OCI-LY7 (cell line): Measurements from ENCODE around the gene MPC1. TPM values are rescaled to one million over a fixed set of nuclear protein-coding genes. Genes with fewer than 3 reads are reported as not detected.

ENCODE experiments used
- BruUV-seq: library from RNA; stranded (reverse); fragments of 400-500 nt; replicated peaks from 2 replicates; lab custom pipeline; 2021; lab: Mats Ljungman, UMichigan
- CTCF ChIA-PET: fragments of 300-600 bp; sonication (Branson Sonifier 250); formaldehyde crosslinking; loops from one replicate; lab custom pipeline; 2022; ENCODE audit warnings: antibody characterized with exemption; ENCODE audit not compliant: unreplicated experiment; lab: Charles Lee
- POLR2A ChIA-PET: fragments of 300-600 bp; sonication (Branson Sonifier 250); formaldehyde crosslinking; loops from one replicate; lab custom pipeline; 2022; ENCODE audit warnings: antibody characterized with exemption; lab: Charles Lee
- DNase-seq: peaks from one replicate; pipeline ENCODE4 v3.0.0-alpha.2; 2015; ENCODE audit warnings: low spot score
- H2AFZ ChIP-seq: fragments of 200-600 bp; sonication (generic), shearing (Covaris generic); 2 replicates; pipeline ENCODE4 v1.6.1; 2014; ENCODE audit warnings: mild to moderate bottlenecking, antibody characterized with exemption, low read length, moderate library complexity
- H3K27ac ChIP-seq: fragments of 200-600 bp; sonication (generic); 2 replicates; pipeline ENCODE4 v1.5.1; 2014; ENCODE audit warnings: mixed run types, low read depth, mild to moderate bottlenecking, moderate library complexity, low read length, inconsistent platforms; ENCODE audit not compliant: poor library complexity, severe bottlenecking
- H3K36me3 ChIP-seq: fragments of 200-600 bp; sonication (generic); 2 replicates; pipeline ENCODE4 v1.6.1; 2014; ENCODE audit warnings: mild to moderate bottlenecking, antibody characterized with exemption, low read length, moderate library complexity, mixed read lengths; ENCODE audit not compliant: insufficient read depth
- H3K4me1 ChIP-seq: fragments of 200-600 bp; sonication (generic); 2 replicates; pipeline ENCODE4 v1.5.1; 2014; ENCODE audit warnings: mild to moderate bottlenecking, low read length; ENCODE audit not compliant: insufficient read depth, poor library complexity, severe bottlenecking
- H3K4me2 ChIP-seq: fragments of 200-600 bp; sonication (generic); 2 replicates; pipeline ENCODE4 v1.6.1; 2014; ENCODE audit warnings: mild to moderate bottlenecking, low read length
- H3K4me3 ChIP-seq: fragments of 200-600 bp; sonication (generic); 2 replicates; pipeline ENCODE4 v1.5.1; 2014; ENCODE audit warnings: mild to moderate bottlenecking, low read depth, low read length; ENCODE audit not compliant: poor library complexity, severe bottlenecking
- H3K79me2 ChIP-seq: fragments of 200-600 bp; sonication (generic); 2 replicates; pipeline ENCODE4 v1.6.1; 2016; ENCODE audit warnings: low read depth, mild to moderate bottlenecking, low read length, moderate library complexity, mixed read lengths; ENCODE audit not compliant: insufficient read depth
- H3K9me2 ChIP-seq: fragments of 200-600 bp; sonication (generic); 2 replicates; pipeline ENCODE4 v1.6.1; 2016; ENCODE audit warnings: mild to moderate bottlenecking, low read length, mixed read lengths; ENCODE audit not compliant: insufficient read depth
- H3K9me3 ChIP-seq: fragments of 200-600 bp; sonication (generic); 2 replicates; pipeline ENCODE4 v1.6.1; 2014; ENCODE audit warnings: mild to moderate bottlenecking, mixed run types, low read length, mixed read lengths
- H4K20me1 ChIP-seq: fragments of 200-600 bp; sonication (generic); 2 replicates; pipeline ENCODE4 v1.6.1; 2014; ENCODE audit warnings: mild to moderate bottlenecking, antibody characterized with exemption, low read length, moderate library complexity, mixed read lengths; ENCODE audit not compliant: insufficient read depth
- EZH2phosphoT487 ChIP-seq: fragments of 200-600 bp; sonication (generic); IDR thresholded peaks from 2 replicates; pipeline ENCODE4 v1.6.1; 2018; ENCODE audit warnings: low read depth, borderline replicate concordance, mild to moderate bottlenecking, mixed run types, antibody characterized with exemption, low read length, moderate library complexity, mixed read lengths
- intact Hi-C: fragments of 100-400 bp; cut with micrococcal nuclease; formaldehyde crosslinking; loops from one replicate; pipeline ENCODE4 v1.10.0; 2022; ENCODE audit not compliant: unreplicated experiment
- total RNA-seq, 2 experiments: library from RNA; depleted of rRNA in 1 of 2; stranded (reverse); fragments of >200 nt in 1 of 2; shearing (Covaris generic) in 1 of 2; gene quantifications; 2 replicates each; pipeline ENCODE4 v1.2.3, GENCODE V29; 2014 to 2022
- TF ChIP-seq, protein P1 (sequence below): fragments of 200-600 bp; sonication (generic); conservative IDR thresholded peaks from 2 replicates; pipeline ENCODE4 v1.5.1; 2014; ENCODE audit warnings: mild to moderate bottlenecking, antibody characterized with exemption, low read length, moderate library complexity, mixed read lengths

The MPC1 gene
- total RNA-seq, 2 experiments from 2014 or later: 36.1 to 38.1 TPM

DNA sequence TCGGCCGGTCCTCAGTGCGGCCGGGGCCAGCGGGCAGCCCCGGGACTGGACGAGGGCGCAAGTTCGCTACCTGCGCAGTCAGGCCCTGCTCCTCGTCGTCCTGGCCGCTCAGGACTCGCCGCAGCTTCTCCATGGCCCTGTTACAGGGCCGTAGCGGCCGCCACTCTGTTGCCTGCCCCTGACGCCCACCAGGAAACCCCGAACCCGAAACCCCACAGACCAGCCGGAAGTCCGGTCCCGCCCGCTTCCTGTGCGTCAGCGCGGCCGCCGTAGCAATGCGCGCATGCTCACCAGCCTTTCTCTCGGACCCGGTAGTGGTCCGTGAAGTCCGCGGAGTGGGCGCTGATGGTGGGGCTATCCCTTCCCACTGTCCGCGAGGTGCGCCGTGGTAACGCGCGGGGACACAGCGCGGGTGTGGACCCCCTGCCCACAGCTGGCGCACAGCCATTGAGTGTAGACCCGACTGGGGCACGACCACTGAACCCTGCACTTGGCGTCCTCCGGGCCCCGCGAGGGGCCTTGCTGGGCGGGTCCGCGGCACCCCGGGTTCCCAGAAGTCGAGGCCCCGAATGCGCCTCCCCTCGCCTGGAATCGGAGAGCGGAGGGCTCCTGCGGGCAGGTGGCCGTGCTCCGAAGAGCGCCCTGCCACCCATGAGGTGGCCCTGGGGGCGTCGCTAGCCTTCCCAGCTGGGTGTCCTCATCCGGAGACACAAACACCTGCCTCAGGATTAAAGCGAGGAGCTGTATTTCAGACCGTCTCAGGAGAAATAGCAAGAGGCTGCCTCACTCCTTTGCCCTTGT is 40.2 kb downstream of the MPC1 start, which contains the start of gene SFT2D1:
Gene SFT2D1 (minus strand): TSS at position 197 of the 801 bp plus-strand sequence. CDS start 64 bp downstream, at position 133.
- Histone ChIP-seq H3K36me3 (peaks cover 24% of the 10 kb centered on the region), H3K27ac (peak within 1 kb of the TSS; percentile 65), H4K20me1 (peaks cover 6% of the 10 kb centered on the region), H3K9me2 (no peaks in the 10 kb centered on the region), H3K9me3 (no peaks in the 10 kb centered on the region), H3K4me2 (peak within 1 kb of the TSS; percentile 66), H3K79me2 (peaks cover 52% of the 10 kb centered on the region), H3K4me3 (peak within 1 kb of the TSS; percentile 97), H3K4me1 (peaks cover 25% of the 10 kb centered on the region), H2AFZ (peak within 1 kb of the TSS; percentile 65)
- BruUV-seq: no TSS peak
- no peak for TF ChIP-seq EZH2phosphoT487
- TF ChIP-seq, protein P1, sequence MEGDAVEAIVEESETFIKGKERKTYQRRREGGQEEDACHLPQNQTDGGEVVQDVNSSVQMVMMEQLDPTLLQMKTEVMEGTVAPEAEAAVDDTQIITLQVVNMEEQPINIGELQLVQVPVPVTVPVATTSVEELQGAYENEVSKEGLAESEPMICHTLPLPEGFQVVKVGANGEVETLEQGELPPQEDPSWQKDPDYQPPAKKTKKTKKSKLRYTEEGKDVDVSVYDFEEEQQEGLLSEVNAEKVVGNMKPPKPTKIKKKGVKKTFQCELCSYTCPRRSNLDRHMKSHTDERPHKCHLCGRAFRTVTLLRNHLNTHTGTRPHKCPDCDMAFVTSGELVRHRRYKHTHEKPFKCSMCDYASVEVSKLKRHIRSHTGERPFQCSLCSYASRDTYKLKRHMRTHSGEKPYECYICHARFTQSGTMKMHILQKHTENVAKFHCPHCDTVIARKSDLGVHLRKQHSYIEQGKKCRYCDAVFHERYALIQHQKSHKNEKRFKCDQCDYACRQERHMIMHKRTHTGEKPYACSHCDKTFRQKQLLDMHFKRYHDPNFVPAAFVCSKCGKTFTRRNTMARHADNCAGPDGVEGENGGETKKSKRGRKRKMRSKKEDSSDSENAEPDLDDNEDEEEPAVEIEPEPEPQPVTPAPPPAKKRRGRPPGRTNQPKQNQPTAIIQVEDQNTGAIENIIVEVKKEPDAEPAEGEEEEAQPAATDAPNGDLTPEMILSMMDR: no peak
- intact Hi-C loops: loop anchor here (1.0 to 10.0 kb wide), 3 partner anchors 41 to 612 kb away; partner anchors contain the start of gene RNASET2
- POLR2A ChIA-PET: interaction anchor here (0.5 to 1.2 kb wide), 15 partner anchors 9 to 1391 kb away, joined by 3 to 5 read pairs (median 3); no protein-coding TSS in a partner anchor
- CTCF ChIA-PET: interaction anchor here (1.1 kb wide), 2 partner anchors 29 to 39 kb away, joined by 3 to 4 read pairs; no protein-coding TSS in a partner anchor
- peak; percentile 90 for DNase-seq

DNA sequence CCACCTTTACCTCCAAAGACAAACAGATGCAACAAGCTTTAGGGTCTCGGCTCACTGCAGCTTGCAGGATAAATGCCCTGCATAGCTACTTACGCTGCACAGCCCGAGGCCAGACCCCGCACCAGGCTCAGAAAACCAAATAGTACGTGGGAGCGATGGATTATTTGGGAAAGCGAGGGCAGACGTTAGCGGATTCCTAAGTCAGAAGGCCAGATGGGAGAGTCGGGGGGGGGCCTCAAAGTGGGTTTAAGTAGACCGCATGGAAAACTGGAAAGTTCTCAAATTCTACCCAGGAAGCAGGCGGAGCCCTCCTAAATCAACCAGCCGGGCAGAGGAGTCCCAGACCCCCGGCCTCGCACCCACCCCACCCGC is 40.8 kb downstream of the MPC1 start:
- Histone ChIP-seq H2AFZ (peak overlapping the region; percentile 65; the same call in 1 of the 2 replicates), H3K9me2 (no peaks in the 10 kb centered on the region), H3K9me3 (no peaks in the 10 kb centered on the region), H3K79me2 (peaks cover 56% of the 10 kb centered on the region), H4K20me1 (peaks cover 6% of the 10 kb centered on the region), H3K27ac (peak overlapping the region; percentile 65), H3K4me1 (peaks cover 25% of the 10 kb centered on the region), H3K4me2 (peak overlapping the region; percentile 66), H3K36me3 (peaks cover 30% of the 10 kb centered on the region), H3K4me3 (peak overlapping the region; percentile 97)
- POLR2A ChIA-PET: interaction anchor here (0.5 to 0.7 kb wide), 4 partner anchors 62 to 1392 kb away, joined by 3 to 4 read pairs (median 3); no protein-coding TSS in a partner anchor
- no TSS peak for BruUV-seq
- intact Hi-C loops: loop anchor here (1.0 to 10.0 kb wide), 2 partner anchors 55 to 613 kb away; partner anchors contain the start of gene RNASET2
- no peak for TF ChIP-seq EZH2phosphoT487
- TF ChIP-seq, protein P1: no peak
- peak; percentile 22 for DNase-seq
- CTCF ChIA-PET: no interaction called here
